GM18517 (cell line): ENCODE data around the gene ATP6V1D.
A peak's percentile ranks its signal among the peaks of the same experiment; 100 is the strongest.
"Not testable (repeated sequence)": the region's sequence is repeated elsewhere in the genome, so short reads cannot be mapped to it uniquely, and the experiment has no call there.

ENCODE experiments used
- ATAC-seq: cut with Tn5 transposase; IDR thresholded peaks from one replicate; pipeline ENCODE4 v1.9.1; 2021; ENCODE audit warnings: mild to moderate bottlenecking, moderate library complexity; ENCODE audit not compliant: unreplicated experiment

ATP6V1D gene

GRCh38 chr14:67359775-67360469 is at the start of gene ATP6V1D, which contains the start of gene EIF2S1:
Gene ATP6V1D, minus strand, starts transcription at chr14:67359804. Its CDS starts 106 bp downstream, at chr14:67359698.
Gene EIF2S1, plus strand, starts transcription at chr14:67360328. Its CDS starts 4,440 bp downstream, at chr14:67364768.
- ATAC-seq: peak; percentile 86

- not testable (repeated sequence) for ATAC-seq
Measured at GRCh38 chr14:67408122-67408801, 48.7 kb upstream of the ATP6V1D start.

GRCh38 chr14:67405771-67406170 is 46.2 kb upstream of the ATP6V1D start:
- ATAC-seq: no peak

GRCh38 chr14:67400434-67400833 is 40.8 kb upstream of the ATP6V1D start:
- no peak for ATAC-seq

GRCh38 chr14:67397536-67397935 is 37.9 kb upstream of the ATP6V1D start:
- ATAC-seq: no peak

GRCh38 chr14:67396381-67396970 is 36.9 kb upstream of the ATP6V1D start:
- ATAC-seq: no peak

GRCh38 chr14:67395876-67396189 is 36.2 kb upstream of the ATP6V1D start:
- no peak for ATAC-seq

GRCh38 chr14:67395086-67395875 is 35.7 kb upstream of the ATP6V1D start:
- ATAC-seq: no peak

GRCh38 chr14:67393689-67394088 is 34.1 kb upstream of the ATP6V1D start:
- ATAC-seq: no peak

GRCh38 chr14:67392800-67393199 is 33.2 kb upstream of the ATP6V1D start:
- ATAC-seq: no peak

- ATAC-seq: no peak
Measured at GRCh38 chr14:67392123-67392522, 32.5 kb upstream of the ATP6V1D start.

GRCh38 chr14:67391268-67391667 is 31.7 kb upstream of the ATP6V1D start:
- ATAC-seq: no peak

GRCh38 chr14:67389811-67390534 is 30.4 kb upstream of the ATP6V1D start:
- ATAC-seq: no peak

- no peak for ATAC-seq
Measured at GRCh38 chr14:67389275-67389674, 29.7 kb upstream of the ATP6V1D start.

GRCh38 chr14:67387195-67387594 is 27.6 kb upstream of the ATP6V1D start:
- no peak for ATAC-seq

GRCh38 chr14:67385618-67386017 is 26.0 kb upstream of the ATP6V1D start:
- no peak for ATAC-seq

GRCh38 chr14:67385120-67385519 is 25.5 kb upstream of the ATP6V1D start:
- ATAC-seq: no peak

- ATAC-seq: no peak
Measured at GRCh38 chr14:67377916-67378315, 18.3 kb upstream of the ATP6V1D start.

- ATAC-seq: no peak
Measured at GRCh38 chr14:67373347-67373746, 13.7 kb upstream of the ATP6V1D start.

- no peak for ATAC-seq
Measured at GRCh38 chr14:67372833-67373232, 13.2 kb upstream of the ATP6V1D start.
